EL (cell line): Measurements from ENCODE around the gene BTG3.

Experiments
- DNase-seq: peaks from one replicate; pipeline ENCODE4 v3.0.0-alpha.2; 2016

BTG3 gene

GRCh38 chr21:17583898-17584297 lies 28.8 kb downstream of the BTG3 start:
- DNase-seq, result no peak

- DNase-seq, result no peak
Observed at GRCh38 chr21:17580319-17580718, 32.4 kb downstream of the BTG3 start.

DNA sequence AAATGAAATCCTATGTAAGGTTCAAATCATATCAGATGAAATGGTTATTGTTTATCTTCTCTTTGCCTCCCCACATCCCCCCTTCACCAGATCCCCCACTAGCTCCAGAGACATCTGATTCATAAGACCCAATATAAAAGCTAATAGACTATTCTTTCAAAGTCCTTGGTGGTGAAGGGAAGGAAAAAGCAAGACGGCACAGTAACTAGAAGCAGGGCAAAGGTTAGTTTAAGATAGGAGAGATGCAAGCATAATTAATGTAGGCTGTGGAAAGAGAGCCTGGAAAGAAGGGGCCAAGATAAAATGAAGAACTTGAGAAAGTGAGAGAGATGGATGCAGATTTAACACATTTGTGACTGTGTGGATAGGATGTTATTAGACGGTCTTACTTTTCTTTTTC lies 33.8 kb downstream of the BTG3 start:
- no peak for DNase-seq

- no peak for DNase-seq
Observed at GRCh38 chr21:17578162-17578561, 34.5 kb downstream of the BTG3 start.

DNA sequence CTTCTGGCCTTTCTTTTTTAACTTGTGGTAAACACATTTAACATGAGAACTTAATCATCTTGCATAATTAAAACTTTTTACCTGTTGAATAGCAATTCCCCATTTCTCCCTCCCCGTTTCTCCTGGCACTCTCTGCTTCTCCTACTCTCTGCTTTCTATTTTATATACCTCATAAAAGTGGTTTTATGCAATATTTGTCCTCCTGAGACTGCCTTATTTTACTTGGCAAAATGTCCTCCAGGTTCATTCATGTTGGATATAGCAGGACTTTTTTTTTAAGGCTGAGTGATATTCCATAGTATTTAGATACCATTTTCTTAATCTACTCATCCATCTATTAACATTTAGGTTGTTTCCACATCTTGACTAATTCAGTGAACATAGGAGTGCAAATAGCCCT lies 35.0 kb downstream of the BTG3 start:
- DNase-seq, result no peak

DNA sequence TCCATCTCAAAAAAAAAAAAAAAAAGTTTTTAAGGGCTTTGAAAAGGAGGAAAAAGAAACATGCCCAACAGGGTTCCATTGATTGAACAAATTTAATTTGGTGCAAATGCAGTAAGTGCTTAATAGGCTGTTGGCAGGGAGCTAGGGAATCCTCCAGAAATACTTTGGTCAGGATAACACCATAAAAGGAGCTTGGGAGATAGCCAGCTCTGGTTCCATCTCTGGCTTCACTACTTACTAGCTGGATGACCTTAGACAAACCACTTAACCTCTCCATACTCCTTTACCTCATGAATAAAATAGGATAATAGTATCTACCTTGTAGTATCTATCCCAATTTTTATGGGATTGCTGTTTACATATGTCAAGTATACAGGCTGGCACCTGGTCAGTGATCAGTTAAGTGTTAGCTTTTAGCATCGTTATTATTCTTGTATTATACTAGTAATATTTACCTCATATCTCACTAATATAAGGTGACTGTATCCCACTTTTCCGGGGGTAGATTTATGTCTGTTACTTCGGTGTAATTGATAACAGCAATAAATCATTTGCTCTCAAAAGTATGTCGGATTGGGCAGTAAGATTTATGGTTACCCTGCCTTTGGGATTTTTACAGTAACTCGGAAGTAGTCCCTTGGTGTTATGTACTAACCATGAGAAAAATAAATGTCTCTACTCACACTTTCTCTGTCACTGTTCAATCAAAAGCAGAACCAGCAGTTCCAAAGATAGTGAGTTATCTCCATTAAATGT lies 36.4 kb downstream of the BTG3 start:
- DNase-seq, result no peak

DNA sequence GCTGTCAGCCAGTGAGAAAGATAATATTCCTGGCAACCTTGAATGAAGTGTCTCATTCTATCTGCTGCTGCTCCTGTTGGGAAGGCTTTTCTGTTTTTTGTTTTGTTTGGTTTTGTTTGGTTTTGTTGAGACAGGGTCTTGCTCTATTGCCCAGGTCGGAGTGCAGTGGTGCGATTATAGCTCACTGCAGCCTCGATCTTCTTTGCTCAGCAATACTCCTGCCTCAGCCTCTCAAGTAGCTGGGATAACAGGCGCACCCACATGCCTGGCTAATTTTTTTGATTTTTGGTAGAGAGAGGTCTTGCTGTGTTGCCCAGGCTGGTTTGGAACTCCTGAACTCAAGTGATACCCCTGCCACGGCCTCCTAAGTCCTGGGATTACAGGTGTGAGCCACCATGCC lies 37.6 kb downstream of the BTG3 start:
- no peak for DNase-seq

DNA sequence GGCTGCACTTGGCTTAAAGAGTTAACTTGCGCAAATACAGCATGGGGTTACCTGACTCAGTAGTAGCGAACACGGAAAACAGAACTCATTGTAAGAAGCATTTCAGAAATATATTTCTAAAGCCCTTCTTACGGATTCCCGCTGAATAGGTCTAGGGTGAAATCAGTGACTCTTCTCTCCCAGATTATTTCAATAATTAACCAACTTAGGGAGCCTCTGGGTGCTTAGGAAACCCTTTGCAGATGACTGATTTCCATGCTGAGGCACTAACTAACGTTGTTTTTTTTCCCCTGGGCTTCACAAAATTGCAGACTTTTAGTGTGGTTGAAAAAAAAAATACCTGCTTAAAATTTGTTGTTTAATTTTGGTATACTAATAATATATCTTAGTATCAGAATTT lies 40.3 kb downstream of the BTG3 start:
- no peak for DNase-seq

DNA sequence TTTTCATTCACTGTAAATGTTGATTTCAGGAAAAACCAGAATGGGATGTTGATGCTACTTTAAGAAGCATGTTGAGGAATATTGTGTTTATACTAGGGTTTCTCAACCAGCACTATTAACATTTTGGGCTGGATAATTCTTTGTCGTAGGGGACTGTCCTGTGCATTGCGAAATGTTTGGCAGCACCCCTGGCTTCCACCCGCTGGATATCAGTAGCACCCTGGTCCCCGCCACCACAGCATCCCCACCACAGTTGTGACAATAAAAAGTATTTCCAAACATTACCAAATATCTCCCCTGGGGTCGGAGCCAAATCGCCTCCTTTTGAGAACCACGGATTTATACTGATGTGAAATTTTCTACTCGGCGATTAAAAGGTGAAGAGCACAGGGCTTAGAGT lies 41.9 kb downstream of the BTG3 start:
- DNase-seq, result no peak

DNA sequence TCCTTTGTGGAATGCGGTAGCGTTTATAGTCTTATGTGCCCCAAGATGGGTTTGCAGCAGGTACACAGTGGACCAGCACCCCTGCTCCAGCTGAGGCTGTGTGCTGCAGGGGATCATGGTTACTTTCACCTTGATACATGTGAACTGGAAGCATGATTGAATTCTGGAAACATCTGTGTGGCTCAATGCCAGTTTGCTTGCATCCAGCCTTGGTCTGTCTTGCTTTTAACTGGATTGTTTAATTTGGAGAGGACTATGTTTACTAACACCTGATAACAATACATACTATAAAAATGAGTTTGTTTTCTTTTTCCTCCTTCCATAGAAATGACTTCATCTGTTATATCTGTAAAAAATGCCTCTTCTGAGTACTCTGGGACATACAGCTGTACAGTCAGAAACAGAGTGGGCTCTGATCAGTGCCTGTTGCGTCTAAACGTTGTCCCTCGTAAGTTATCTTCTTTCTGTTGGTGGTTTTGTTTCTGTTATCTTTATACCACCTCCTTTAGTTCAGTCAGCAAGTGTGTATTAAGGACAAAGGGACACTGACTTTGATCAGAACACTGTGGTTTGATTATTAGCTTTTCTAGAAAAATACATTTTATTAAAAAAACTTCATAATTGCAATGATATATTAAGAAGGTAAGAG lies 52.2 kb downstream of the BTG3 start:
- DNase-seq, result no peak

DNA sequence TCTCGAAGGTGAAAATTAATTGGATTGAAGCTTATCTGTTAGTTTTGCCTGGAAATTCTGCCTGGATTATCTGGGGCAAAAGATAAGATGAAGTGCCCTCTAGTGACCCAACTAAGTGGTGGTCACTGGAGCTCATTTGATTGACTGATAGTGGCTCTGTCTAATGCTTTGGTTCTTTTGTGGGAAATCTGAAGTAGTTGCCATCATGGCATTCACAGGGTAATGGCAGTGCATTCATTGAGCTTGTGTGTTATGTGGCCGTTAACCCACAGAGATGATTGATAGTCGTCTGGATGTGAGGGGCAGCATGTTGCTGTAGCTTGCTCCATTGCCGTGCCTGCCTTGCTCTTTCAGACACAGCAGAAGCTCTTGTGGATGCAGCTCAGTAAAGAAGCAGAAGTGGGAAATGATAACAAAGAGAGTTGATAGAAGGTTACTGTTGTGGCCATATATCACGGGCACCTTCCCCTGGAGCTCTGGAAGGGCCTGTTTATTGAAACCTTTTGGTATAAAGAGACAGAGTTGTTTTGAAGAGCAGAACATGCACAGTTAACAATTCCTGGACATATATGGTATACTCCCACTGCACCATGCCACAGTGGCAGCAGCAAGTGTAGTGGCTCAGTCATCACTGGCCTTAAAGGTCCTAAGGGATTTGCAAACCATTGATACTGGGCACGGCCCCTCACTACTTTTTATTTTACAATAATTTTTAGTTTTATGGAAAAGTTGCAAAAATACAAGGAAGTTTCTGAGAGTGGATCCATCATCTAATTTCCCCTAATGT lies 57.8 kb downstream of the BTG3 start:
- DNase-seq, result peak; percentile 12

GRCh38 chr21:17554120-17554519 lies 58.6 kb downstream of the BTG3 start:
- no peak for DNase-seq

DNA sequence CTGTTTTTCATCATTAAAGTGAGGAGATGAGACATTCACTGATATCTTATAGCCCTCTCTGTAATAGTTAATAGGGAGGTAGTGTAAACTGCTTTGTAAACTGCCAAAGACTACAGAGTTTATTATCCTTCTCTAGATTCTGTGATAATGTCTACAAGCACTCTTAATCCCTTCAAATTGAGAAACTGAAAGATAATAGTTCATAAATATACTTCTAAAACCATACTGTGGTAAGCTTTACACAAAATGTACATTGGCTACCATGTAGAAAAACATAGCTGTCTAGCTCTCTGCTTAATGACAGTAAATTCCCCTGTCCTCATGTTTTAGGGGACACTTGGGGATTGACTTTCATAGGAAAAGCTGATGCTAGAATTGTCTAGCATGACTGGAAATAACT lies 60.3 kb downstream of the BTG3 start:
- DNase-seq, result no peak

- no peak for DNase-seq
Observed at GRCh38 chr21:17550671-17551308, 61.9 kb downstream of the BTG3 start.

- peak; percentile 3 for DNase-seq
Observed at GRCh38 chr21:17548262-17548661, 64.4 kb downstream of the BTG3 start.

- no peak for DNase-seq
Observed at GRCh38 chr21:17545007-17545406, 67.7 kb downstream of the BTG3 start.
